Measurements from ENCODE around the gene FAM170B. TPM values are rescaled to one million over a fixed set of nuclear protein-coding genes. Genes with fewer than 3 reads are reported as not detected.

FAM170B gene
- total RNA-seq, 1 donor from 2014 or later: not detected

GRCh38 chr10:49153971-49154370, 20.1 kb upstream of the FAM170B start:
- Mint-ChIP-seq H3K27me3 (ENCODE audit: unreplicated experiment) (peaks cover 1% of the 10 kb centered on the region), H3K36me3 (ENCODE audit: low read depth, unreplicated experiment) (no peaks in the 10 kb centered on the region), H3K27ac (ENCODE audit: unreplicated experiment) (no peak overlapping the region), H3K4me3 (ENCODE audit: unreplicated experiment) (no peak overlapping the region), H3K9me3 (ENCODE audit: unreplicated experiment) (no peaks in the 10 kb centered on the region), H3K4me1 (ENCODE audit: unreplicated experiment) (peaks cover 2% of the 10 kb centered on the region)
- DNase-seq (ENCODE audit: low spot score): no peak
- TF ChIP-seq CTCF (IDR thresholded peaks at IDR 0.05; ENCODE audit: unreplicated experiment): no peak

- H3K4me3 Mint-ChIP-seq (ENCODE audit: unreplicated experiment): no peak overlapping the region
- TF ChIP-seq CTCF (IDR thresholded peaks at IDR 0.05; ENCODE audit: unreplicated experiment): no peak
- H3K4me1 Mint-ChIP-seq (ENCODE audit: unreplicated experiment): no peaks in the 10 kb centered on the region
- H3K27me3 Mint-ChIP-seq (ENCODE audit: unreplicated experiment): peaks cover 1% of the 10 kb centered on the region
- peaks cover 3% of the 10 kb centered on the region for H3K36me3 Mint-ChIP-seq (ENCODE audit: low read depth, unreplicated experiment)
- no peak overlapping the region for H3K27ac Mint-ChIP-seq (ENCODE audit: unreplicated experiment)
- DNase-seq (ENCODE audit: low spot score): no peak
- H3K9me3 Mint-ChIP-seq (ENCODE audit: unreplicated experiment): no peaks in the 10 kb centered on the region
These were observed 19.3 kb upstream of the FAM170B start for GRCh38 chr10:49153115-49153514.

GRCh38 chr10:49152663-49153062, 18.8 kb upstream of the FAM170B start:
- no peak overlapping the region for H3K27ac Mint-ChIP-seq (ENCODE audit: unreplicated experiment)
- no peaks in the 10 kb centered on the region for H3K4me1 Mint-ChIP-seq (ENCODE audit: unreplicated experiment)
- H3K9me3 Mint-ChIP-seq (ENCODE audit: unreplicated experiment): no peaks in the 10 kb centered on the region
- TF ChIP-seq CTCF (IDR thresholded peaks at IDR 0.05; ENCODE audit: unreplicated experiment): no peak
- H3K4me3 Mint-ChIP-seq (ENCODE audit: unreplicated experiment): no peak overlapping the region
- peaks cover 3% of the 10 kb centered on the region for H3K36me3 Mint-ChIP-seq (ENCODE audit: low read depth, unreplicated experiment)
- DNase-seq (ENCODE audit: low spot score): no peak
- H3K27me3 Mint-ChIP-seq (ENCODE audit: unreplicated experiment): peaks cover 1% of the 10 kb centered on the region

- H3K36me3 Mint-ChIP-seq (ENCODE audit: low read depth, unreplicated experiment): peaks cover 3% of the 10 kb centered on the region
- peaks cover 1% of the 10 kb centered on the region for H3K27me3 Mint-ChIP-seq (ENCODE audit: unreplicated experiment)
- no peaks in the 10 kb centered on the region for H3K4me1 Mint-ChIP-seq (ENCODE audit: unreplicated experiment)
- no peak overlapping the region for H3K27ac Mint-ChIP-seq (ENCODE audit: unreplicated experiment)
- H3K4me3 Mint-ChIP-seq (ENCODE audit: unreplicated experiment): no peak overlapping the region
- TF ChIP-seq CTCF (IDR thresholded peaks at IDR 0.05; ENCODE audit: unreplicated experiment): no peak
- H3K9me3 Mint-ChIP-seq (ENCODE audit: unreplicated experiment): no peaks in the 10 kb centered on the region
- no peak for DNase-seq (ENCODE audit: low spot score)
These were observed 18.2 kb upstream of the FAM170B start for GRCh38 chr10:49152037-49152436.

- no peak overlapping the region for H3K27ac Mint-ChIP-seq (ENCODE audit: unreplicated experiment)
- no peak overlapping the region for H3K4me3 Mint-ChIP-seq (ENCODE audit: unreplicated experiment)
- peaks cover 3% of the 10 kb centered on the region for H3K36me3 Mint-ChIP-seq (ENCODE audit: low read depth, unreplicated experiment)
- no peaks in the 10 kb centered on the region for H3K4me1 Mint-ChIP-seq (ENCODE audit: unreplicated experiment)
- no peaks in the 10 kb centered on the region for H3K9me3 Mint-ChIP-seq (ENCODE audit: unreplicated experiment)
- no peak for DNase-seq (ENCODE audit: low spot score)
- H3K27me3 Mint-ChIP-seq (ENCODE audit: unreplicated experiment): peaks cover 1% of the 10 kb centered on the region
- no peak for TF ChIP-seq CTCF (IDR thresholded peaks at IDR 0.05; ENCODE audit: unreplicated experiment)
These were observed 17.7 kb upstream of the FAM170B start for GRCh38 chr10:49151481-49151880.
